AG09309 (cell line): ENCODE data around the gene CD34.

Experiments
- DNase-seq: peaks from one replicate; pipeline ENCODE4 v3.0.0-alpha.2; 2010; ENCODE audit warnings: low read depth
- H3K4me3 ChIP-seq: 2 replicates; pipeline ENCODE4 v1.5.1; 2011; ENCODE audit warnings: mild to moderate bottlenecking, low read depth, low read length, moderate library complexity; ENCODE audit not compliant: control insufficient read depth
- CTCF ChIP-seq: IDR thresholded peaks from 2 replicates; pipeline ENCODE4 v1.5.1; 2011; ENCODE audit warnings: mild to moderate bottlenecking, low read depth, low read length, inconsistent platforms; ENCODE audit not compliant: insufficient read depth, control insufficient read depth; ENCODE audit errors: missing control alignments

The CD34 gene

GRCh38 chr1:207832796-207833195 lies 78.1 kb downstream of the CD34 start:
- no peak for DNase-seq
- no peak for TF ChIP-seq CTCF
- no peak overlapping the region for H3K4me3 ChIP-seq

- TF ChIP-seq CTCF, result no peak
- DNase-seq, result no peak
- no peak overlapping the region for H3K4me3 ChIP-seq
Measured at GRCh38 chr1:207831517-207832327, 79.2 kb downstream of the CD34 start.
